Measurements from ENCODE around the gene PCSK9. TPM values are rescaled to one million over a fixed set of nuclear protein-coding genes. Genes with fewer than 3 reads are reported as not detected.

Gene PCSK9
- polyA plus RNA-seq, 3 donors, result not detected

DNA sequence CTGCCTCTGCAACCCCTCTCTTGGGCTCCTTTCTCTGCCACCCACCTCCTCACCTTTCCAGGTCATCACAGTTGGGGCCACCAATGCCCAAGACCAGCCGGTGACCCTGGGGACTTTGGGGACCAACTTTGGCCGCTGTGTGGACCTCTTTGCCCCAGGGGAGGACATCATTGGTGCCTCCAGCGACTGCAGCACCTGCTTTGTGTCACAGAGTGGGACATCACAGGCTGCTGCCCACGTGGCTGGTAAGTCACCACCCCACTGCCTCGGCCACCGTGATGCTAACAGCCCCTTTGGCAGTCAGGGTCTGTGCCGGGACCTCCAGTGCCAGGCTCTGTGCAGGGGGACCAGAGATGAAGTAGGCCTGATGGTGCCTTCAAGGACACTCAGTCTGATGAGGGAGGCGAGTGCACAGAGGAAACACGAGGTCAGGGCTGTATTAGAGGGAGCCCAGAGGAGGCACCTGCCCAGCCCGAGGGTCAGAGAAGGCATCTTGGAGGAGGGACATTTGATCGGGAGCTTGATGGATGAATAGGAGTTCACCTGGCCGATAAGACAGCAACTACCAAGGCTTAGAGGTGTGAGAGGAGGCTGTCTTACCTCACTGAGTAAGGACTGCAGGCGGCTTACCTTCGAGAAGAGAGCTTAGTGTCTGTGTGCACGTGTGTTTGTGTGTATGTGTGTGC, 18.1 kb downstream of the PCSK9 start:
- Mint-ChIP-seq H3K27me3 (ENCODE audit: low read depth in 3 of 3) (peaks cover 2 to 12% (median 6%) of the 10 kb centered on the region in 3 donors), H3K9me3 (peaks cover 0 to 3% (median 0%) of the 10 kb centered on the region in 7 donors), H3K4me1 (peaks cover 14% of the 10 kb centered on the region), H3K36me3 (no peaks in the 10 kb centered on the region), H3K27ac (no peak overlapping the region), H3K4me3 (no peak overlapping the region)
- no peaks in the 10 kb centered on the region for H3K27me3 ChIP-seq (ENCODE audit: control insufficient read depth in 2 of 2, insufficient read depth in 2 of 2, low read length in 2 of 2)
- no peak overlapping the region for H3K9ac ChIP-seq (ENCODE audit: insufficient read depth, low read length, poor library complexity, severe bottlenecking)
- intact Hi-C loops (cut with micrococcal nuclease), result no loop called here
- no peak overlapping the region for H3K27ac ChIP-seq (ENCODE audit: low read depth in 1 of 2, low read length in 2 of 2)
- H3K9me3 ChIP-seq (replicated peaks in 1 of 2; ENCODE audit: control insufficient read depth in 1 of 2, insufficient read depth in 1 of 2, low read length in 2 of 2), result no peaks in the 10 kb centered on the region
- TF ChIP-seq CTCF (IDR thresholded peaks at IDR 0.05), result no peak
- H3K4me3 ChIP-seq (replicated peaks in 1 of 3; ENCODE audit: low read depth in 2 of 3, low read length in 3 of 3), result no peak overlapping the region
- no peak overlapping the region for H3K4me2 ChIP-seq (replicated peaks; ENCODE audit: extremely low read depth, low read length, poor library complexity, severe bottlenecking)
- no peaks in the 10 kb centered on the region for H3K36me3 ChIP-seq (replicated peaks in 1 of 2; ENCODE audit: control insufficient read depth in 1 of 2, insufficient read depth in 2 of 2, low read length in 2 of 2)
- peaks cover 12 to 13% of the 10 kb centered on the region in 2 donors for H3K4me1 ChIP-seq (ENCODE audit: control insufficient read depth in 1 of 2, insufficient read depth in 2 of 2, low read length in 2 of 2)
- no peak for DNase-seq
- no peaks in the 10 kb centered on the region for H4K20me1 ChIP-seq (ENCODE audit: insufficient read depth, low read length)
- no peak overlapping the region for H2AFZ ChIP-seq (ENCODE audit: insufficient read depth, low read depth, low read length, poor library complexity, severe bottlenecking)
- no peaks in the 10 kb centered on the region for H3K79me2 ChIP-seq (ENCODE audit: insufficient read depth, low read length)
- 89% methylated on average over 14 of the region's 15 CpGs for WGBS (ENCODE audit: insufficient coverage)

DNA sequence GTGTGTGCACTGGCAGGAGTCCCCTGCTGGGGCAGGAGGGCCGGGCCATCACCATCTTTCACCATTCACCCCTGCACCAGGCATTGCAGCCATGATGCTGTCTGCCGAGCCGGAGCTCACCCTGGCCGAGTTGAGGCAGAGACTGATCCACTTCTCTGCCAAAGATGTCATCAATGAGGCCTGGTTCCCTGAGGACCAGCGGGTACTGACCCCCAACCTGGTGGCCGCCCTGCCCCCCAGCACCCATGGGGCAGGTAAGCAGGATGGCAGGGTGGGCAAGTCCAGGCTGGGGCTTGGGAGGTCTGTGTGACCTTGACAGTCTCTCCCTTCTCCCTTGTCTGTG, 18.6 kb downstream of the PCSK9 start:
- no peaks in the 10 kb centered on the region for H3K36me3 Mint-ChIP-seq
- Histone ChIP-seq H3K4me3 (replicated peaks in 1 of 3; ENCODE audit: low read depth in 2 of 3, low read length in 3 of 3) (no peak overlapping the region), H3K4me1 (ENCODE audit: control insufficient read depth in 1 of 2, insufficient read depth in 2 of 2, low read length in 2 of 2) (peaks cover 9 to 10% of the 10 kb centered on the region in 2 donors), H3K9me3 (replicated peaks in 1 of 2; ENCODE audit: control insufficient read depth in 1 of 2, insufficient read depth in 1 of 2, low read length in 2 of 2) (no peaks in the 10 kb centered on the region), H3K4me2 (replicated peaks; ENCODE audit: extremely low read depth, low read length, poor library complexity, severe bottlenecking) (no peak overlapping the region), H2AFZ (ENCODE audit: insufficient read depth, low read depth, low read length, poor library complexity, severe bottlenecking) (no peak overlapping the region), H4K20me1 (ENCODE audit: insufficient read depth, low read length) (no peaks in the 10 kb centered on the region), H3K9ac (ENCODE audit: insufficient read depth, low read length, poor library complexity, severe bottlenecking) (no peak overlapping the region), H3K27ac (ENCODE audit: low read depth in 1 of 2, low read length in 2 of 2) (no peak overlapping the region), H3K27me3 (ENCODE audit: control insufficient read depth in 2 of 2, insufficient read depth in 2 of 2, low read length in 2 of 2) (no peaks in the 10 kb centered on the region), H3K36me3 (replicated peaks in 1 of 2; ENCODE audit: control insufficient read depth in 1 of 2, insufficient read depth in 2 of 2, low read length in 2 of 2) (no peaks in the 10 kb centered on the region), H3K79me2 (ENCODE audit: insufficient read depth, low read length) (no peaks in the 10 kb centered on the region)
- no peak overlapping the region for H3K4me3 Mint-ChIP-seq
- H3K4me1 Mint-ChIP-seq, result peaks cover 11% of the 10 kb centered on the region
- H3K27ac Mint-ChIP-seq, result no peak overlapping the region
- intact Hi-C loops (cut with micrococcal nuclease), result no loop called here
- H3K9me3 Mint-ChIP-seq, result peaks cover 0 to 3% (median 0%) of the 10 kb centered on the region in 7 donors
- H3K27me3 Mint-ChIP-seq (ENCODE audit: low read depth in 3 of 3), result peaks cover 2 to 12% (median 6%) of the 10 kb centered on the region in 3 donors
- no peak for TF ChIP-seq CTCF (IDR thresholded peaks at IDR 0.05)
- WGBS (ENCODE audit: insufficient coverage), result 97% methylated on average over 3 of the region's 6 CpGs
- DNase-seq, result no peak
